Measurements from ENCODE around the gene TDO2.

DNA sequence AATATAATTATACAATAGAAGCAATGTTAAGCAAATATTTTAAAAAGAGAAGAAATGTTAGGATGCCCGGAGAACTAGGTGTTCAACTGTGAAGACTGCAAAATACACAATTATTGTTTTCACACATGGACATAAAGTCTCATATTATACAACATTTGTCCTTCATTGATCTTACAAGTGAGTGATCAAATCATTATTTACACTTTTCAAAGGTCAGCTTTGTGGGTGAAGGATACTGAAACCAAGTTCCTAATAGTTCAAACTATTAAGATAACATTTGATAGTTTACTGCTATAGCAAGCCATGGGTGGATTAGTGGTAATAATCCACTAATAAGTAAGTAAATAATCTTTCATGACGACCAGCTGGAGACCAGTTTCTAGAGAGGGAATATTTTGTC, 26.8 kb downstream of the TDO2 start:
- TF ChIP-seq, protein P1, sequence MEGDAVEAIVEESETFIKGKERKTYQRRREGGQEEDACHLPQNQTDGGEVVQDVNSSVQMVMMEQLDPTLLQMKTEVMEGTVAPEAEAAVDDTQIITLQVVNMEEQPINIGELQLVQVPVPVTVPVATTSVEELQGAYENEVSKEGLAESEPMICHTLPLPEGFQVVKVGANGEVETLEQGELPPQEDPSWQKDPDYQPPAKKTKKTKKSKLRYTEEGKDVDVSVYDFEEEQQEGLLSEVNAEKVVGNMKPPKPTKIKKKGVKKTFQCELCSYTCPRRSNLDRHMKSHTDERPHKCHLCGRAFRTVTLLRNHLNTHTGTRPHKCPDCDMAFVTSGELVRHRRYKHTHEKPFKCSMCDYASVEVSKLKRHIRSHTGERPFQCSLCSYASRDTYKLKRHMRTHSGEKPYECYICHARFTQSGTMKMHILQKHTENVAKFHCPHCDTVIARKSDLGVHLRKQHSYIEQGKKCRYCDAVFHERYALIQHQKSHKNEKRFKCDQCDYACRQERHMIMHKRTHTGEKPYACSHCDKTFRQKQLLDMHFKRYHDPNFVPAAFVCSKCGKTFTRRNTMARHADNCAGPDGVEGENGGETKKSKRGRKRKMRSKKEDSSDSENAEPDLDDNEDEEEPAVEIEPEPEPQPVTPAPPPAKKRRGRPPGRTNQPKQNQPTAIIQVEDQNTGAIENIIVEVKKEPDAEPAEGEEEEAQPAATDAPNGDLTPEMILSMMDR (conservative IDR thresholded peaks at IDR 0.05; ENCODE audit: low read depth, low read length): no peak
- TF ChIP-seq EZH2phosphoT487 (IDR thresholded peaks at IDR 0.05; ENCODE audit: borderline replicate concordance, low read length): no peak

Measured in PC-3 (cell line).